Smooth muscle cell (in vitro differentiated cells): ENCODE measurements around the gene DNPEP. TPM values are rescaled to one million over a fixed set of nuclear protein-coding genes. Genes with fewer than 3 reads are reported as not detected.
A peak's percentile ranks its signal among the peaks of the same experiment; 100 is the strongest.

Source experiments
- DNase-seq: peaks from one replicate; lab custom pipeline; 2025; ENCODE audit not compliant: unreplicated experiment; lab: John Stamatoyannopoulos, UW
- H2AFZ ChIP-seq: fragments of 200-600 bp; sonication (generic); 2 replicates; pipeline ENCODE4 v1.6.0; 2016; ENCODE audit warnings: antibody characterized with exemption, low read depth, mild to moderate bottlenecking
- H3F3A ChIP-seq: fragments of 200-600 bp; sonication (generic); 2 replicates; pipeline ENCODE4 v1.6.0; 2017; ENCODE audit warnings: antibody characterized with exemption, low read depth
- H3K27ac ChIP-seq: fragments of 200-600 bp; sonication (generic); 2 replicates; pipeline ENCODE4 v1.5.1; 2016; ENCODE audit warnings: low read depth, mild to moderate bottlenecking
- H3K27me3 ChIP-seq: fragments of 200-600 bp; sonication (generic); 2 replicates; pipeline ENCODE4 v1.6.1; 2016; ENCODE audit warnings: low read depth, mild to moderate bottlenecking
- H3K36me3 ChIP-seq: fragments of 200-600 bp; sonication (generic); 2 replicates; pipeline ENCODE4 v1.5.1; 2016; ENCODE audit warnings: low read depth
- H3K4me1 ChIP-seq: fragments of 200-600 bp; sonication (generic); 2 replicates; pipeline ENCODE4 v1.5.1; 2016; ENCODE audit warnings: low read depth
- H3K4me2 ChIP-seq: fragments of 200-600 bp; sonication (generic); 2 replicates; pipeline ENCODE4 v1.6.0; 2016; ENCODE audit warnings: mild to moderate bottlenecking
- H3K4me3 ChIP-seq: fragments of 200-600 bp; sonication (generic); 2 replicates; pipeline ENCODE4 v1.5.1; 2016; ENCODE audit warnings: mild to moderate bottlenecking
- H3K79me2 ChIP-seq: fragments of 200-600 bp; sonication (generic); 2 replicates; pipeline ENCODE4 v1.6.0; 2016; ENCODE audit warnings: low read depth, mild to moderate bottlenecking
- H3K9ac ChIP-seq: fragments of 200-600 bp; sonication (generic); 2 replicates; pipeline ENCODE4 v1.6.0; 2016; ENCODE audit warnings: low read depth
- H3K9me3 ChIP-seq: fragments of 200-600 bp; sonication (generic); replicated peaks from 2 replicates; pipeline ENCODE4 v1.5.1; 2016; ENCODE audit warnings: low read depth
- H4K20me1 ChIP-seq: fragments of 200-600 bp; sonication (generic); 2 replicates; pipeline ENCODE4 v1.6.0; 2016; ENCODE audit warnings: low read depth
- CTCF ChIP-seq: fragments of 200-600 bp; sonication (generic); IDR thresholded peaks from 2 replicates; pipeline ENCODE4 v1.5.1; 2017; ENCODE audit warnings: borderline replicate concordance, mild to moderate bottlenecking, antibody characterized with exemption; ENCODE audit not compliant: insufficient read depth, poor library complexity, severe bottlenecking
- WGBS: methylation state at CpG from one replicate; pipeline ENCODE4 v1.1.7; 2016; ENCODE audit warnings: low lambda C conversion rate; 5-methylcytosine and 5-hydroxymethylcytosine counted together
- polyA plus RNA-seq: library from polyadenylated mRNA; unstranded; fragments of >200 nt; fragmentation: Nextera tagmentation; extraction: Ambion mirVana; gene quantifications from 2 replicates; pipeline ENCODE4 v1.2.1, GENCODE V29; 2016
- total RNA-seq: library from RNA; depleted of rRNA; stranded (reverse); fragments of >200 nt; gene quantifications from 2 replicates; pipeline ENCODE4 v1.2.3, GENCODE V29; 2014

The DNPEP gene
- total and polyA plus RNA-seq, 2 experiments from 2014 or later = 48.1 to 137 TPM

GRCh38 chr2:219404291-219404910 lies 16.7 kb upstream of the DNPEP start:
- Histone ChIP-seq H3K4me3 (no peak overlapping the region), H3K4me2 (peak overlapping the region; percentile 9), H3K79me2 (no peaks in the 10 kb centered on the region), H3K27me3 (no peaks in the 10 kb centered on the region), H3F3A (peaks cover 20% of the 10 kb centered on the region), H3K4me1 (peaks cover 9% of the 10 kb centered on the region), H2AFZ (peak overlapping the region; percentile 28), H3K27ac (peak overlapping the region; percentile 2), H4K20me1 (no peaks in the 10 kb centered on the region), H3K36me3 (no peaks in the 10 kb centered on the region), H3K9me3 (no peaks in the 10 kb centered on the region), H3K9ac (no peak overlapping the region)
- TF ChIP-seq CTCF = no peak
- DNase-seq = no peak
- WGBS = 66% methylated on average over 10 of the region's 10 CpGs

- H4K20me1 ChIP-seq = no peaks in the 10 kb centered on the region
- H2AFZ ChIP-seq = no peak overlapping the region
- no peak for TF ChIP-seq CTCF
- peaks cover 9% of the 10 kb centered on the region for H3K4me1 ChIP-seq
- no peak for DNase-seq
- no peaks in the 10 kb centered on the region for H3K27me3 ChIP-seq
- H3K27ac ChIP-seq = no peak overlapping the region
- no peaks in the 10 kb centered on the region for H3K79me2 ChIP-seq
- H3K9ac ChIP-seq = no peak overlapping the region
- no peak overlapping the region for H3K4me3 ChIP-seq
- no peaks in the 10 kb centered on the region for H3K36me3 ChIP-seq
- H3K9me3 ChIP-seq = no peaks in the 10 kb centered on the region
- peaks cover 24% of the 10 kb centered on the region for H3F3A ChIP-seq
- 93% methylated on average over 9 of the region's 9 CpGs for WGBS
- H3K4me2 ChIP-seq = no peak overlapping the region
Observed at GRCh38 chr2:219403861-219404260, 16.1 kb upstream of the DNPEP start.

- Histone ChIP-seq H3K4me1 (peaks cover 9% of the 10 kb centered on the region), H3K36me3 (no peaks in the 10 kb centered on the region), H3K9ac (no peak overlapping the region), H3K27me3 (no peaks in the 10 kb centered on the region), H3K27ac (peak overlapping the region; percentile 26), H3F3A (peaks cover 29% of the 10 kb centered on the region), H3K4me3 (no peak overlapping the region), H3K9me3 (no peaks in the 10 kb centered on the region), H3K79me2 (no peaks in the 10 kb centered on the region), H2AFZ (no peak overlapping the region), H3K4me2 (peak overlapping the region; percentile 71), H4K20me1 (no peaks in the 10 kb centered on the region)
- TF ChIP-seq CTCF = peak; percentile 85
- 13% methylated on average over 15 of the region's 15 CpGs for whole genome bisulfite sequencing
- DNase-seq = no peak
Observed at GRCh38 chr2:219402665-219403515, 15.2 kb upstream of the DNPEP start.
